Neural progenitor cell (in vitro differentiated cells): Measurements from ENCODE around the gene EYS.

ENCODE experiments used
- EZH2 ChIP-seq: fragments of 200-600 bp; sonication (generic); IDR thresholded peaks from 2 replicates; pipeline ENCODE4 v1.6.1; 2017; ENCODE audit warnings: antibody characterized with exemption, mild to moderate bottlenecking, moderate library complexity
- TF ChIP-seq, protein P1 (sequence below): fragments of 200-600 bp; sonication (generic); IDR thresholded peaks from 2 replicates; pipeline ENCODE4 v1.5.1; 2017; ENCODE audit warnings: antibody characterized with exemption, mild to moderate bottlenecking

- TF ChIP-seq, protein P1, sequence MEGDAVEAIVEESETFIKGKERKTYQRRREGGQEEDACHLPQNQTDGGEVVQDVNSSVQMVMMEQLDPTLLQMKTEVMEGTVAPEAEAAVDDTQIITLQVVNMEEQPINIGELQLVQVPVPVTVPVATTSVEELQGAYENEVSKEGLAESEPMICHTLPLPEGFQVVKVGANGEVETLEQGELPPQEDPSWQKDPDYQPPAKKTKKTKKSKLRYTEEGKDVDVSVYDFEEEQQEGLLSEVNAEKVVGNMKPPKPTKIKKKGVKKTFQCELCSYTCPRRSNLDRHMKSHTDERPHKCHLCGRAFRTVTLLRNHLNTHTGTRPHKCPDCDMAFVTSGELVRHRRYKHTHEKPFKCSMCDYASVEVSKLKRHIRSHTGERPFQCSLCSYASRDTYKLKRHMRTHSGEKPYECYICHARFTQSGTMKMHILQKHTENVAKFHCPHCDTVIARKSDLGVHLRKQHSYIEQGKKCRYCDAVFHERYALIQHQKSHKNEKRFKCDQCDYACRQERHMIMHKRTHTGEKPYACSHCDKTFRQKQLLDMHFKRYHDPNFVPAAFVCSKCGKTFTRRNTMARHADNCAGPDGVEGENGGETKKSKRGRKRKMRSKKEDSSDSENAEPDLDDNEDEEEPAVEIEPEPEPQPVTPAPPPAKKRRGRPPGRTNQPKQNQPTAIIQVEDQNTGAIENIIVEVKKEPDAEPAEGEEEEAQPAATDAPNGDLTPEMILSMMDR = no peak
- TF ChIP-seq EZH2 = no peak
Measured at GRCh38 chr6:63819831-63820230, 1887.2 kb downstream of the EYS start.
